ENCODE measurements around the gene ATP10A. TPM values are rescaled to one million over a fixed set of nuclear protein-coding genes. Genes with fewer than 3 reads are reported as not detected.

Gene ATP10A
- total RNA-seq, 1 experiment from 2014 or later = 3.9 TPM

DNA sequence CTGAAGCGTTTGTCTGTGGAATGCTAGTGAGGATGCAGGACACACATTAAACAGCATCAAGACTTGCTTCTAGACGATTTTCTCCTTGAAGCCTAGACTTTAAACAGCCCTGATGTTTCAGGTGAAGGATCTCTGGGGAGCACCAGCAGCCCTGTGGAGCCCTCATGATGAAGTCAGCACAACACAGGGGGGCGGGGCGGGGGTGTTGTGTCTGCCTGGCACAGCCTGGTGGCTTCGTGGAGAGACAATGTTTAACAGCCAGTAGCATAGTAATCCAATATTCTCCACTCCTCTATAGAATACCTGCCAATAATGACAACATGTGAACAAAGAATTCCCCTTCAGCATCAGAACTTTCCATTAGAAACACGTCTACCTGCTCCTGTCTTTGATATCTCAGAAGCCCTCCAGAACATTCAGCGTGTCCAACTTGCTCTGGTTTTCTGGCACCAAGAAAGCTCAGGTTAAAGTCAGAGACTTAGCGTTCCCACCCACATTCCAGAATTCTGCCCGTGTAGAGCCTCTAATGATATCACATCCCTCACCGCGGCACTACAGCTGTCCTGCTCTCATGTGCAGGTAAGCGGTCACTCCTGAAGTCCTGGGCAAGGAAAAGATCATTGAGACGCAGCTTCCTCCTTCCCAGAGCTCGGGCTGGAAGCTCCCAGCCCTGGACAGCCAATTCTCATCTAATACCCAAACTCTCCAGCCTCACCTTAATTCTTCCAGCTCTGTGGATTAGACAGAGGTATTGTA is 98.0 kb downstream of the ATP10A start:
- H2BK15ac ChIP-seq (ENCODE audit: low read depth, low read length) = no peak overlapping the region
- no CpG with 5 or more reads among the region's 14 CpGs for WGBS (ENCODE audit: extremely low coverage, insufficient read length, low lambda C conversion rate)

More for the DNA sequence above, 98.0 kb downstream of the ATP10A start:
- Histone ChIP-seq H2BK120ac (ENCODE audit: low read depth, low read length, poor library complexity, severe bottlenecking) (no peak overlapping the region), H4K5ac (ENCODE audit: insufficient read length, low read depth, low read length) (no peak overlapping the region), H3K27me3 (ENCODE audit: insufficient read depth, low read length) (no peaks in the 10 kb centered on the region), H3K18ac (ENCODE audit: insufficient read length, low read depth, low read length) (no peak overlapping the region), H3K23me2 (ENCODE audit: insufficient read length, low read depth, low read length, poor library complexity, severe bottlenecking) (no peaks in the 10 kb centered on the region), H2BK12ac (ENCODE audit: insufficient read length, low read depth, low read length) (no peak overlapping the region), H3K56ac (ENCODE audit: insufficient read length, low read depth, low read length) (no peak overlapping the region), H3K79me1 (ENCODE audit: insufficient read depth, low read depth, low read length, poor library complexity, severe bottlenecking) (no peaks in the 10 kb centered on the region), H3K9ac (ENCODE audit: extremely low read depth, insufficient read length, low read length) (no peak overlapping the region), H3T11ph (ENCODE audit: low read length) (no peak overlapping the region), H2BK5ac (ENCODE audit: insufficient read length, low read length) (no peak overlapping the region), H2AK5ac (ENCODE audit: insufficient read length, low read length) (no peak overlapping the region), H2BK20ac (ENCODE audit: low read depth, low read length, poor library complexity, severe bottlenecking) (no peak overlapping the region), H3K27ac (ENCODE audit: insufficient read length, low read depth, low read length) (no peak overlapping the region), H4K91ac (ENCODE audit: insufficient read length, low read depth, low read length) (no peak overlapping the region), H3K4me1 (ENCODE audit: insufficient read depth, low read length) (no peaks in the 10 kb centered on the region), H3K23ac (ENCODE audit: insufficient read length, low read depth, low read length) (no peak overlapping the region), H3K14ac (ENCODE audit: insufficient read depth, low read length) (no peak overlapping the region), H3K79me2 (ENCODE audit: insufficient read depth, low read length) (no peaks in the 10 kb centered on the region), H2AFZ (ENCODE audit: low read length) (no peak overlapping the region), H3K4me2 (ENCODE audit: insufficient read depth, insufficient read length, low read length) (no peak overlapping the region), H3K4ac (ENCODE audit: low read depth, low read length) (no peak overlapping the region), H3K9me3 (ENCODE audit: control insufficient read depth, low read depth, low read length) (no peaks in the 10 kb centered on the region), H4K8ac (replicated peaks; ENCODE audit: insufficient read length, low read depth, low read length) (no peak overlapping the region), H4K20me1 (ENCODE audit: control insufficient read depth, insufficient read depth, insufficient read length) (no peaks in the 10 kb centered on the region)
- H3K9me3 Mint-ChIP-seq = peaks cover 0 to 11% of the 10 kb centered on the region in 2 experiments; a peak in 2 of 5 replicates
- H3K27ac Mint-ChIP-seq = no peak overlapping the region; a peak in 1 of 7 replicates
- H3K4me1 Mint-ChIP-seq = peaks cover 6 to 7% of the 10 kb centered on the region in 2 experiments
- peaks cover 0 to 17% (median 11%) of the 10 kb centered on the region in 3 experiments; a peak in 5 of 7 replicates for H3K36me3 Mint-ChIP-seq (ENCODE audit: insufficient read depth in 1 of 3, low read depth in 3 of 3)
- H3K27me3 Mint-ChIP-seq (ENCODE audit: low read depth) = no peaks in the 10 kb centered on the region; the same call in none of the 2 replicates
- TF ChIP-seq, protein P1, sequence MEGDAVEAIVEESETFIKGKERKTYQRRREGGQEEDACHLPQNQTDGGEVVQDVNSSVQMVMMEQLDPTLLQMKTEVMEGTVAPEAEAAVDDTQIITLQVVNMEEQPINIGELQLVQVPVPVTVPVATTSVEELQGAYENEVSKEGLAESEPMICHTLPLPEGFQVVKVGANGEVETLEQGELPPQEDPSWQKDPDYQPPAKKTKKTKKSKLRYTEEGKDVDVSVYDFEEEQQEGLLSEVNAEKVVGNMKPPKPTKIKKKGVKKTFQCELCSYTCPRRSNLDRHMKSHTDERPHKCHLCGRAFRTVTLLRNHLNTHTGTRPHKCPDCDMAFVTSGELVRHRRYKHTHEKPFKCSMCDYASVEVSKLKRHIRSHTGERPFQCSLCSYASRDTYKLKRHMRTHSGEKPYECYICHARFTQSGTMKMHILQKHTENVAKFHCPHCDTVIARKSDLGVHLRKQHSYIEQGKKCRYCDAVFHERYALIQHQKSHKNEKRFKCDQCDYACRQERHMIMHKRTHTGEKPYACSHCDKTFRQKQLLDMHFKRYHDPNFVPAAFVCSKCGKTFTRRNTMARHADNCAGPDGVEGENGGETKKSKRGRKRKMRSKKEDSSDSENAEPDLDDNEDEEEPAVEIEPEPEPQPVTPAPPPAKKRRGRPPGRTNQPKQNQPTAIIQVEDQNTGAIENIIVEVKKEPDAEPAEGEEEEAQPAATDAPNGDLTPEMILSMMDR (conservative IDR thresholded peaks at IDR 0.05) = no peak
- no peak overlapping the region; a peak in 1 of 5 replicates for H3K4me3 Mint-ChIP-seq
- DNase-seq = no peak
